Trophoblast cell (in vitro differentiated cells and primary cell): Measurements from ENCODE around the gene COL4A5. TPM values are rescaled to one million over a fixed set of nuclear protein-coding genes. Genes with fewer than 3 reads are reported as not detected.
"Not testable (repeated sequence)": the region's sequence is repeated elsewhere in the genome, so short reads cannot be mapped to it uniquely, and the experiment has no call there.

Experiments
- DNase-seq, 2 donors: peaks; one replicate each; pipeline ENCODE4 v3.0.0-alpha.2; 2016
- H2AFZ ChIP-seq: 2 replicates; pipeline ENCODE4 v1.6.1; 2013; ENCODE audit warnings: low read length, moderate library complexity, mild to moderate bottlenecking; ENCODE audit not compliant: insufficient read depth, poor library complexity
- H2AK5ac ChIP-seq: 2 replicates; pipeline ENCODE4 v1.6.1; 2013; ENCODE audit warnings: mild to moderate bottlenecking, low read length
- H2BK120ac ChIP-seq: 2 replicates; pipeline ENCODE4 v1.6.1; 2013; ENCODE audit warnings: low read length, mild to moderate bottlenecking, moderate library complexity; ENCODE audit not compliant: insufficient read depth, poor library complexity
- H2BK12ac ChIP-seq: 2 replicates; pipeline ENCODE4 v1.6.1; 2013; ENCODE audit warnings: mild to moderate bottlenecking, low read length, moderate library complexity
- H2BK5ac ChIP-seq: 2 replicates; pipeline ENCODE4 v1.6.1; 2013; ENCODE audit warnings: low read length, low read depth, moderate library complexity, mild to moderate bottlenecking; ENCODE audit not compliant: poor library complexity
- H3K14ac ChIP-seq: 2 replicates; pipeline ENCODE4 v1.6.1; 2013; ENCODE audit warnings: mild to moderate bottlenecking, low read length
- H3K18ac ChIP-seq: 2 replicates; pipeline ENCODE4 v1.6.1; 2013; ENCODE audit warnings: mild to moderate bottlenecking, low read length
- H3K23ac ChIP-seq: 2 replicates; pipeline ENCODE4 v1.6.1; 2013; ENCODE audit warnings: low read length
- H3K27ac ChIP-seq: 2 replicates; pipeline ENCODE4 v1.5.1; 2013; ENCODE audit warnings: low read depth, mild to moderate bottlenecking, inconsistent platforms, low read length, moderate library complexity
- H3K27me3 ChIP-seq: 2 replicates; pipeline ENCODE4 v1.6.1; 2013; ENCODE audit warnings: inconsistent platforms, mild to moderate bottlenecking, low read length, moderate library complexity; ENCODE audit not compliant: insufficient read depth
- H3K36me3 ChIP-seq, 2 experiments: 1 replicate in 1 of 2; 2 replicates in 1 of 2; pipeline ENCODE4 v1.6.1; 2013; ENCODE audit warnings: low read length in 2 of 2, mild to moderate bottlenecking in 2 of 2, moderate library complexity in 1 of 2; ENCODE audit not compliant: insufficient read depth in 2 of 2, control insufficient read depth in 1 of 2
- H3K4ac ChIP-seq: 2 replicates; pipeline ENCODE4 v1.6.1; 2013; ENCODE audit warnings: low read depth, mild to moderate bottlenecking, low read length, moderate library complexity
- H3K4me1 ChIP-seq, 2 experiments: 1 replicate in 1 of 2; 2 replicates in 1 of 2; pipeline ENCODE4 v1.6.1; 2013; ENCODE audit warnings: low read length in 2 of 2, mild to moderate bottlenecking in 2 of 2, moderate library complexity in 1 of 2; ENCODE audit not compliant: insufficient read depth in 2 of 2, control insufficient read depth in 1 of 2
- H3K4me2 ChIP-seq: 2 replicates; pipeline ENCODE4 v1.6.1; 2013; ENCODE audit warnings: inconsistent platforms, mild to moderate bottlenecking, low read length, moderate library complexity
- H3K4me3 ChIP-seq: 2 replicates; pipeline ENCODE4 v1.5.1; 2013; ENCODE audit warnings: mild to moderate bottlenecking, low read depth, low read length, inconsistent platforms
- H3K79me1 ChIP-seq: one replicate; pipeline ENCODE4 v1.6.1; 2013; ENCODE audit warnings: low read length
- H3K79me2 ChIP-seq: 2 replicates; pipeline ENCODE4 v1.6.1; 2013; ENCODE audit warnings: low read length, mild to moderate bottlenecking; ENCODE audit not compliant: control insufficient read depth, insufficient read depth, poor library complexity
- H3K9ac ChIP-seq: 2 replicates; pipeline ENCODE4 v1.6.1; 2013; ENCODE audit warnings: mild to moderate bottlenecking, low read length
- H3K9me3 ChIP-seq: 2 replicates; pipeline ENCODE4 v1.6.1; 2013; ENCODE audit warnings: low read depth, mild to moderate bottlenecking, control low read depth, inconsistent platforms, low read length; ENCODE audit not compliant: insufficient read depth
- H4K12ac ChIP-seq: 2 replicates; pipeline ENCODE4 v1.6.1; 2013; ENCODE audit warnings: low read depth, mild to moderate bottlenecking, low read length, moderate library complexity
- H4K8ac ChIP-seq: 2 replicates; pipeline ENCODE4 v1.6.1; 2013; ENCODE audit warnings: low read depth, mild to moderate bottlenecking, low read length, moderate library complexity
- H4K91ac ChIP-seq: one replicate; pipeline ENCODE4 v1.6.1; 2013; ENCODE audit warnings: low read depth, mild to moderate bottlenecking, low read length, moderate library complexity
- WGBS: extraction: QIAGEN DNeasy Blood & Tissue Kit; methylation state at CpG from one replicate; pipeline ENCODE4 v1.1.7; 2013; ENCODE audit warnings: missing lambda C conversion rate; ENCODE audit not compliant: insufficient read length, insufficient coverage; ENCODE audit errors: extremely low coverage; 5-methylcytosine and 5-hydroxymethylcytosine counted together
- polyA plus RNA-seq: library from polyadenylated mRNA; stranded (reverse); fragments of 200-250 nt; gene quantifications from 2 replicates; pipeline ENCODE4 v1.2.3, GENCODE V29; 2013

COL4A5 gene
- 40.7 and 49.7 TPM in 2 replicates for polyA plus RNA-seq

DNA sequence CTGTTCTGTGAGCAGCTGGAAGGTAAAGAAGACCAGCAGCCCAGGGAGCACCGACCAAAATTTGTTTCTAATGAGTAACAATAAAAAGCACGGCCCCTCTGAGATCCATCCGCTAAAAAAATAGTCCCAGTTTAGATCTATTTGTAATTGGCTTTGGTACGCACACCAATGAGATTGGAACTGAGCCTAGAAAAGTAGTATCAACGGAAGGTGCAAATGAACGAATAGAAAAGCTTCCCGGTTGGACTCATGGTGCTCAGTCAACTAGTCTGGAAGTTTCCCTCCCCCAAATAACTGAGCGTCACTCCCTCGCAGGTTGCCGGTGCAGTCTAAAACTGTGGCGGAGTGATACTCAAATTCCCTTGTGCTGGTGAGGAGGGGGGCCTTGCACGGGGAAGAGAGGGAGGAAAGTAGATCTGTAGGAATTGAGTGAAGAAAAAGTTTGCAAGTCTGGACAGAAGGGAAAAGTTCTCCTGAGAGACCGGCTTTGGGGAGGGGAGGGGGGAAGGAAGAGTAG, at the start of gene COL4A5:
Gene COL4A5 (plus strand): TSS at position 413 of the 517 bp plus-strand sequence. CDS start 288 bp downstream, outside the sequence.
- Histone ChIP-seq H3K18ac (no peak within 1 kb of the TSS), H2BK120ac (peak within 1 kb of the TSS; percentile 72), H2AFZ (peak within 1 kb of the TSS; percentile 25), H3K4me3 (peak within 1 kb of the TSS; percentile 71), H3K9me3 (no peaks in the 10 kb centered on the region), H3K27me3 (no peaks in the 10 kb centered on the region), H3K36me3 (no peaks in the 10 kb centered on the region), H2AK5ac (peak within 1 kb of the TSS; percentile 23), H2BK5ac (peak within 1 kb of the TSS; percentile 84), H3K4me2 (peak within 1 kb of the TSS; percentile 71), H3K9ac (peak within 1 kb of the TSS; percentile 87), H4K91ac (peak within 1 kb of the TSS; percentile 74), H3K79me1 (peaks cover 10% of the 10 kb centered on the region), H3K14ac (peak within 1 kb of the TSS; percentile 84), H3K23ac (no peak within 1 kb of the TSS), H3K79me2 (peaks cover 3% of the 10 kb centered on the region), H3K4me1 (no peaks in the 10 kb centered on the region), H3K4ac (peak within 1 kb of the TSS; percentile 52), H3K27ac (peak within 1 kb of the TSS; percentile 86), H4K12ac (peak within 1 kb of the TSS; percentile 87), H2BK12ac (no peak within 1 kb of the TSS), H4K8ac (peak within 1 kb of the TSS; percentile 73)
- WGBS: no CpG with 5 or more reads among the region's 13 CpGs
- peak; percentile 1 to 42 for DNase-seq

DNA sequence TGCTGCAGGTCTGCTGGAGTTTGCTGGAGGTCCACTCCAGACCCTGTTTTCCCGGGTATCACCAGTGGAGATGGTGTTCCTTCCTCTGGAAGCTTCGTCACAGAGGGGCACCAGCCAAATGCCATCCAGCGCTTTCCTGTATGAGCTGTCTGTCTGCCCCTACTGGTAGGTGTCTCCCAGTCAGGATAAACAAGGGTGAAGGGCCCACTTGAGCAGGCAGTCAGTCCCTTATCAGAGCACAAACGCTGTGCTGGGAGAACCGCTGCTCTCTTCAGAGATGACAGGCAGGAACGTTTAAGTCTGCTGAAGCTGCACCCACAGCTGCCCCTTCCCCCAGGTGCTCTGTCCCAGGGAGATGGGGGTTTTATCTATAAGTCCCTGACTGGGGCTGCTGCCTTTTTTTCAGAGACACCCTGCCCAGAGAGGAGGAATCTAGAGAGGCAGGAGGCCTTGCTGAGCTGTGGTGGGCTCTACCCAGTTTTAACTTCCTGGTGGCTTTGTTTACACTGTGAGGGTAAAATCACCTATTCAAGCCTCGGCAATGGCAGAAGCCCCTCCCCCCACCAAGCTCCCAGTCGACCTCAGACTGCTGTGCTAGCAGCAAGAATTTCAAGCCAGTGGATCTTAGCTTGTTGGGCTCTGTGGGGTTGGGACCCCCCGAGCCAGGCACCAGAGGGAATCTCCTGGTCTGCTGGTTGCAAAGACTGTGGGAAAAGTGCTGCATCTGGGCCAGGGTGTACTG, 48.5 kb upstream of the COL4A5 start:
- H2AFZ ChIP-seq, H3K23ac ChIP-seq, H3K4me2 ChIP-seq, H3K79me2 ChIP-seq, H3K79me1 ChIP-seq, H3K4me3 ChIP-seq, H3K4me1 ChIP-seq, H2BK12ac ChIP-seq, H2BK120ac ChIP-seq, H3K9ac ChIP-seq, DNase-seq, H3K36me3 ChIP-seq, H2BK5ac ChIP-seq, H3K9me3 ChIP-seq, H3K27me3 ChIP-seq, H3K4ac ChIP-seq, H2AK5ac ChIP-seq, H3K27ac ChIP-seq: not testable (repeated sequence)
- Histone ChIP-seq H4K12ac (peak overlapping the region; percentile 30), H3K14ac (peak overlapping the region; percentile 66), H4K91ac (peak overlapping the region; percentile 37), H4K8ac (peak overlapping the region; percentile 43), H3K18ac (peak overlapping the region; percentile 15)
- WGBS: no CpG with 5 or more reads among the region's 9 CpGs

DNA sequence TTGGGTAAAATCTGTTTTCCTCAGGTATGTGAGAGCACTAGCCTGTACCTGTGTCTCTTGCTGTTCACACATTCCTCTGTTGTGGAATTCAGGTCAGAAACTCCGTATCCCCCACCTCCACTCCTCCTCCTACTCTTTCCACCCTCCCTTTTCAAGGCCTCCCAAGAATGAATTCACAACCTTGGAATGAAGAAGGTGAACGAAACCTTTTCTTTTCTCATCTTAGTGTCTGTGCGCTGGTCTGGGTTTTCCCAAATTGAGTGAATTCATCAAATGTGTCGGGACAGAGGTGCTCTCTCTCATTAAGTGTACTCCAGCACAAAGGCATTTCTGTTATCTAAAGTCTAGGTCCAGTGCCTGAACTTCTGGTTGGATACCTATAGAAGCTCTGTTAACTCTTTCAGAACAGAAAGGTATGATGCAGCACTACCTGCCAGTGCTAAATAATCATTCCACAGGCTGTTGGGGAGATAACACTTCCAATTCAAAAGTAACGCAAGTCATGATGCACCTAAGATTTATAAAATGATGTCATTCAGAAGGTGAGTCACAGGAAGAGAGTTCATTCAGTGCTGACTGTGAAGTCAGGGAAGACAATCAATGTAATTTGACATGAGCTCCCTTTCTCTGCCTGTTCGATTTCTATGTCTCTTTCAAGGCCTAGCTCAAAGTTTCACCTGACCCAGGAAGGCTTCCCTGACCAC, 43.3 kb upstream of the COL4A5 start:
- H3K4me2 ChIP-seq: no peak overlapping the region
- H3K4me3 ChIP-seq: no peak overlapping the region
- peak overlapping the region; percentile 96 for H3K27ac ChIP-seq
- no peaks in the 10 kb centered on the region for H3K27me3 ChIP-seq
- peak overlapping the region; percentile 36 for H2BK5ac ChIP-seq
- H3K79me1 ChIP-seq: peaks cover 3% of the 10 kb centered on the region
- H3K36me3 ChIP-seq: no peaks in the 10 kb centered on the region
- no peaks in the 10 kb centered on the region for H3K9me3 ChIP-seq
- H2AFZ ChIP-seq: no peak overlapping the region
- peak in 1 of 2 donors; percentile 5 for DNase-seq
- no peak overlapping the region for H4K12ac ChIP-seq
- no CpG with 5 or more reads among the region's 6 CpGs for WGBS
- no peak overlapping the region for H3K14ac ChIP-seq
- H3K18ac ChIP-seq: no peak overlapping the region
- H4K91ac ChIP-seq: no peak overlapping the region
- no peak overlapping the region for H3K9ac ChIP-seq
- no peaks in the 10 kb centered on the region for H3K79me2 ChIP-seq
- no peak overlapping the region for H2BK12ac ChIP-seq
- peaks cover 0 to 2% of the 10 kb centered on the region in 2 experiments for H3K4me1 ChIP-seq
- no peak overlapping the region for H3K23ac ChIP-seq
- H4K8ac ChIP-seq: no peak overlapping the region
- H3K4ac ChIP-seq: no peak overlapping the region
- no peak overlapping the region for H2BK120ac ChIP-seq
- no peak overlapping the region for H2AK5ac ChIP-seq

DNA sequence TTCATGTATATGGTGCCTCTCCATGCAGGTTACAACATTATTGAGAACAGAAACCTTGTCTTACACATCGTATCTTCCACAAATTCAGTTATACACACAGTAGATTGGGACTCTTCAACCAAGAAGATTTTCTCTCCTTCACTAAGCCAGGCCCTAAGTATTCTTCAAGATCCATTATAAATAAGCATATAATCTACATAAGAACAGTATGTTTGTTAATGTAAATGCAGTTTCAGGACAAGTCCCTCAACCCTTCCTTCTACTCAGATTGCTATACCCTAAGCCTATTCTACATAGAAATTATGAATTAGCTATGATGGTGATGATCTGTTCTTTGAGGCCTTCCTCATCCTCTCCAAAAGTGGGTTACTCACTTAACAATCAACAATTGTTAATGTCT, 42.7 kb upstream of the COL4A5 start:
- Histone ChIP-seq H2BK5ac (no peak overlapping the region), H2AFZ (no peak overlapping the region), H3K9ac (no peak overlapping the region), H3K4me3 (no peak overlapping the region), H3K18ac (no peak overlapping the region), H3K27me3 (no peaks in the 10 kb centered on the region), H4K91ac (no peak overlapping the region), H2AK5ac (no peak overlapping the region), H2BK120ac (no peak overlapping the region), H3K9me3 (no peaks in the 10 kb centered on the region), H3K4ac (no peak overlapping the region), H3K79me2 (no peaks in the 10 kb centered on the region), H2BK12ac (no peak overlapping the region), H4K12ac (no peak overlapping the region), H3K4me1 (peaks cover 0 to 2% of the 10 kb centered on the region in 2 experiments), H3K36me3 (no peaks in the 10 kb centered on the region), H4K8ac (no peak overlapping the region), H3K14ac (no peak overlapping the region), H3K4me2 (no peak overlapping the region), H3K23ac (no peak overlapping the region), H3K79me1 (peaks cover 2% of the 10 kb centered on the region), H3K27ac (peak overlapping the region; percentile 96)
- DNase-seq: no peak
- WGBS: no CpG with 5 or more reads among the region's 1 CpG
